ENCODE data around the gene UBR2.
"Not testable (repeated sequence)": the region's sequence is repeated elsewhere in the genome, so short reads cannot be mapped to it uniquely, and the experiment has no call there.

Gene UBR2

DNA sequence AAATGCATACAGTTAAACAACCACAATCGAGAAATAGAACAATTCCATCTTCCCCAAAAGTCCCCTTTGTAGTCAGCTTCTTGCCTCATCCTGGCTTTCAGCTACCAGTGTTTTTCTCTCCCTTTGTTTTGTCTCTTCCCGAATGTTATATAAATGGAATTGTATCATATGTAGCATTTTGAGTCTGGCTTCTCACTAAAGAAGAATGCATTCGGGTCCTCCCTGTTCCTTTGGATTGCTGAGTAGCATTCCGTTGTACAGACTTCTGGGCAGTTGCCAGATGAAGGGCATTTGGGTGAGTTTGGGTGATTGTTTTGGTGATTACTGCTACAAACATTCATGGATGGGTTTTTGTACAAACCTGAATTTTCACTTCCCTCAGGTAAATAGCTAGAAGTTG is 130.8 kb downstream of the UBR2 start:
- no peak for DNase-seq

DNA sequence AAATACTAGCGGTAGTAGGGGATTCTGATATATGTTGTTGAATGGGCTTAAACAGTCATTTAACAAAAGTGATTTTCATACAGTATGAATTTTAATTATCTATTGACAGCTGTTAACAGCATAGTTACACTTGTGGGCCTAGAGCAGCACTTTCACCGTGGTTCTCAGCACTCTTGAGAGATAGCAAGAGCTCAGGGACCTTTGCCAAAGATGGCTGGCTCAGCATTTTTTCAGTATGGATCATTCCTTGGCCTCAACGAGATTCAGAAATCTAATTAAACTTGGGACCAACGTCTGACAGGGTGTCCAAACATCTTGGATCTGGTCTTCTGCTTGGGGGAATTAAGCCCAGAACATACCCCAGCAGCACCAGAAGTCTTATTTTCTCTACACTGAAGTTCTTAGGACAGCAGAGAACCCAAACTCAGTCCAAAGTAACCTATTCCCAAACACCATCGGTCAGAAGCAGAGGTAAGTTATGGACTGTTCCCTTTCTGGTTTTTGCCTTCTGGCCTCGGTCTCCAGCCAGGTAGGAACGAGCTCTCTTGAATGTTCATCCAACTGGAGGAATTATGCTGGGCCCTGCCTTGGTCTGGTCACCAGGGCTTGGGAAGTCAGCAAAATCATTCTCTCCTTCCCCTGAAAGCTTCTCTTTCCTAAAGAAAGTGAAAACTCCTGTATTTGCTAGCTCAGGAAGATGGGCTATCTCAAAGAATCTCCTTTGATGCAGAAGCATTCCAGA is 132.9 kb downstream of the UBR2 start:
- DNase-seq: no peak

DNA sequence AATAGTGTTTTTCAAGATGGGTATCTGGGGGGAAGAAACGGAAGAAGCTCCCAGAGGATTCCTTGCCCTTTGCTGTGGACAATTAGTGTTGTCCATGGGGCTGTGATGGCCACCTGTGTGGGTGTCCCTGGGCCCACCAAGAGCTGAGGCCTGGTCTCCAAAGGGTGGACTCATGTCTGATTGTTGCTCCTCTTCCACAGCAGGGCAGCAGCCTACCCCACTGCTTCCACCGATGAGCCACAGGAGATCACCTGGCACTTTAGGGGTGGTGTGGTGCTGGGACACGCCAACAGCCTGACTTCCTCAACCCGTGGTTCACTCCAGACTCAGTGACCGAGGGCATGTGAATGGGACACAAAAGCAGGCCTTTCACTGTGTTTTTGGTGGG is 133.4 kb downstream of the UBR2 start:
- no peak for DNase-seq

DNA sequence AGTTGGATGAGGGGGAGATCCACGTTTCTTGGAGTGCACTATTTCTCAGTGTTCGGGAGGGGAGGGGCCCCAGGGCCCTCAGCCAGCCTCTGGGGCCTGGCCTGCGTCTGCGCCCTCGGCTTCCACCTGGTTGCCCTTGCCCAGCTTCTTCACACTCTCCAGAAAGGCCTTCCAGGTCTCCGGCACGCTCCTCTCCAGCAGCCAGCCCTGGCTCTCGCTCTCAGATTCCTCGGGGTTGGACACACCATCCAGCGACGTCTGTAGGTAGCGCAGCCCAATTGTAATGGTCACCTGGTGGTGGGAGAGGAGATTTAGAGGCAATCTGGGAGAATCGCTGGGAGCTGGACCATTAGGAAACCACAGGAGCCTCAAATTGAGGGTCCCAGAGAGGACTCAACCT is 134.4 kb downstream of the UBR2 start:
- no peak for DNase-seq

DNA sequence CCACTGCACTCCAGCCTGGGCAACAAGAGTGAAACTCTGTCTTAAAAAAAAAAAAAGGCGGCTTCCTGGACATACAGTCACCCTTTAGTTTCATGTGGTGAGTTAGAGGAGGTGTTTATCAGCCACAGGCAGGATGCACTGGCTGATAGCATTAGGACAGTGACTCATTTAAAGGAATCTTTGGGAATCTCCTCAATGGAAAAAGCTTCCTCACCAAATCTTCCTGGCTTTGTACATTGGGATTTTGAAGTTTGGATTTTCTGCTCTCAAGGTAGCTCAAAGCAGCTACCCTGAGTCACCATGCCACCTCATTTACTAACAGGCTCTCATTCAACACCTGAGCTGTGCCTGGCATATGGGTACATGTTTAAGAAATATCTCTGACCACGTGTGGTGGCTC is 138.4 kb downstream of the UBR2 start:
- DNase-seq: no peak

DNA sequence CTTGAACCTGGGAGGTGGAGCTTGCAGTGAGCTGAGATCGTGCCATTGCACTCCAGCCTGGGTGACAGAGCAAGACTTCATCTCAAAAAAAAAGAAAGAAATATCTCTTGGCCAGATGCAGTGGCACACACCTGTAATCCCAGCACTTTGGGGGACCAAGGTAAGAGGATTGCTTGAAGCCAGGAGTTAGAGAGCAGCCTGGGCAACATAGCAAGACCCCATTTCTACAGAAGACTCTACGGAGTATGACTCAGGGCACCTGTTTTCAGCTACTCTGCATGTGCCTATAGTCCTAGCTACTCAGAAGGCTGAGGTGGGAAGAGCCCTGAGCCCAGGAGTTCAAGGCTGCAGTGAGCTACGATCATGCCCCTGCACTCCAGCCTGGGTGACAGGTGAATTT is 139.0 kb downstream of the UBR2 start:
- not testable (repeated sequence) for DNase-seq

DNA sequence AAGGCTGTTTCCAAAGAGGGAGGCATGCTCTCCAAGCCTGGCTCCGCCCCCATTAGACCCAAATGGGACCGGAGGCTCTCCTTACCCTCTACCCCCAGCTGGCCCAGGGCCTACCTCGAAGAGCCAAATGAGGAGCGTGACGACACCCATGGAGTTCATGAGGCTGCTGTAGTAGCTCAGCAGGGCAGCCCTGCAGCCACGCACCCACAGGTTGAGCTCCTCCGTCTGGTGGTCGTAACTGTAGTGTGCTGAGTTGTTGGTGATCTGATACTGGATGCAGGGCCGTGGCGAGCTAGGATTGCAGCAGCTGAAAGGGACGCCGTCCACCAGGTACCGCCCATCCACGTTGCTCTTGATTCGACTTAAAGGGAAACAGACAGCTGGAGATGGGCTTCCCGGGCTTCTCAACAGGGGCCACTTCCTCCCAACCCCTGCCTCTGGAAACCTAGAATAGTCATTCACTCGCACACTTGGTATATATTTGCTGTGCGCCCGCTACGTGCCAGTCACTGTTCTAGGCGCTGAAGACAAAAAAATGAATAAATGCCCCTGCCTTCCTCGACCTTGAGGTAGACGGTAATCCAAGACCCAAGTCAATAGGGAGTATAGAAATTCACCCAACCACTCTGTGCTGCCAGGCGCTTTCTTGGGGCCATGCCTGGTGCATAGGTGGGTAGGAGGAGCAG is 140.6 kb downstream of the UBR2 start:
- DNase-seq: no peak

DNA sequence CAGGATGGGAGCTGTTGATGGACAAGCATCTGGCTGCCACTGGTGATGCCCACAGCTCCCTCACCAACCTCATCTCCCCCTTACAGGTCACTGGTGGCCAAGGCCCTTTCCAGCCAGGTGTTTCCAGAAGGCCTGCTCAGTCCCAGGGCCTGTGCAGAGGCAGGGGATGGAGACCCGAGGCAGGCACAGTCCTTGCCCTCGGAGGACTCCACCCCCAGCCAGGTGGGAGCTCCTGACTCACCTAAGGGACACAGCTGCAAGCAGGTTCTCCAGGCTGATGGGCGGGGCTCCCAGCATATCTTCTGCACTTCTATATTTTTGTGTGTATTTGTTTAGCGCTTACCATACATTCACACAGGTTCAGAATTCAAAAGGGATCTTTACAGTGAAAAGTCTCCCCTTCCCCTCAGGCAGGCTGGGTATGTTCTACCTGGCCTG is 141.1 kb downstream of the UBR2 start:
- no peak for DNase-seq

DNA sequence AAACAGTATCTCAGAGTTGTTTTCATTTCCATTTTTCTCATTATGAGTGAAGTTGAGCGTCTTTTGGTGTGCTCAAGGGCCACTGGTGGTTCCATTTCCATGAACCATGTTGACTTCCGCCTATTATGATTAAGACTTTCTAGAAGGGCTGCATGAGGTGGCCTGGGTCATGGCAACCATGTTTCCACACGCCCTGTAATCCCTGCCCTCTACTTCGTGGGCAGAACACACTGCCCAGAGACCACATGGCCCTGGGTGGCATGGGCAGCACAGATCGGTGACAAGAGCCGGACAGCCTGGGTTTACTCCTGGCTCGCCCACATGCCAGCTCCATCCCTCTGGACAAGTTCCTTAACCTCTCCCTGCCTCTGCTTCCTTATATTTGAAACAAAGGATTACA is 143.8 kb downstream of the UBR2 start:
- no peak for DNase-seq

DNA sequence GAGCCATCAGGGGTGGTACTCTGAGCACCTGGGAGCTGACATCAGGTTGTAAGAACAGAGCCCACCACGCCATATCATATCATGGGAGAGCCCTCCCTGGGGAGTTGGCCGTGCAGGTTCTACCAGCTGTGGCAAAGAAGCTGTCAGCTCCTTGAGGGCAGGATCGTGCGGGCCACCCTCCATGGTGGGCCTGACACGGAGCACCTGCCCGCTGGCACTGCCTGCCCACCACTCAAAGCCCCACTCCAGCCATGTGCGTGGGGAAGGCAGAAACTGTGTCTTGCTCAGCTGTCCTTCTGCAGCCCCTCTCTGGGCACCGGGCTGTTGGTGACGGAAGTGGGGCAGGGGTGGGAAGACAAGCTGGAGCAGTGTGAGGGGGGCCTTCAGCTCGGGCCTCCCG is 144.3 kb downstream of the UBR2 start:
- DNase-seq: no peak

DNA sequence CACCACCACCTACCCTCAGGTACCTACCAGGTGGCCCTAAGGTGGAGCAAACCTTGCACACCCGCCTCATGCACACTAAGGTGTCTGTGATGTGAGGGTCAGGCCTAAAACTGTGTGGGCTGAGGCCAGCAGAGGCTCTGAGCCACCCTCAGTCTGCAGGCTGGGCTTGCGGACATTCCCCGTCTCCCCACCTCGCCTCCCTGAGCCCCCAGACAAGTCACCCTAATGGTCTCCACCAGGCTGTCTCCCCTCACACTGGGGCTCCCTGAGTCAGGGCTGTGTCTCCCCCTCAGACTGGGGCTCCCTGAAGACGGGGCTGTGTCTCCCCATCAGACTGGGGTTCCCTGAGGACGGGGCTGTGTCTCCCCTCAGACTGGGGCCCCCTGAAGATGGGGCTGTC is 146.0 kb downstream of the UBR2 start:
- DNase-seq: no peak

DNA sequence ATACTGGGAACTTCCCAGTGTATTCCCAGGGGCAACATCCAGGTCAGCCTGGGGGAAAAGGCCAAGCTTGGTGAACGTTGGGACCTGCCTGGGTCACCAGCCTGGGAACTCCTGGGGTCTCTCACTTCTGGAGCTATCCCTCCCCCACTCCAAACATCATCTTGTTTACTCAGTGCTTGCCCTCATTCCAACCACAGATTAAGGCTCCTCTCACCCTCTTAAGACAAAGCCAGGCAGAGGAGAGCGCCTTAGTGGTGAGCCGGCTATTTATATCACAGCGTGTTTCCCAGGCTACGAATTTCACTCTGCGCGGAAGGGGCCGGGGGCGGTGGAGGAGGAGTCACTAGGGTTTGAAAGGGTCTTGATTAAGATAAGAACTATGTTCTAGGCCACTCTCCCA is 146.5 kb downstream of the UBR2 start:
- no peak for DNase-seq

DNA sequence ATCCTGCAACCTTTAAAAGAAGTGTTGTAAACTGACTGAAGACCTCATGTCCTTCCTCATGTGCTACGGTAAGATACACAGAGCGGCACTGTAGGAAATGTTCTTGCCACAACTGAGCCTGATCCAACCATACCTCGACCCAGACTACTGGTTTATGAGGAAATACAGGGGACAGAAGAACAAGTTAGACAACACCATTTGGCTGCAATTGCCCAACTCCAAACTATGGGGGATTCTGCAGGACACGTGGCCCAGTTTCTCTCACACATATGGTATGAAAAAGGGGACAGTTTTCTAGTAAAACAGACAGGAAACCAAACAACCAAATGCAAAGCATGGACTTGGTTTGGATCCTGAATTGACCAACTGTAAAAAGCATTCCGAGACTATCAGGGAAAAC is 148.1 kb downstream of the UBR2 start:
- no peak for DNase-seq

DNA sequence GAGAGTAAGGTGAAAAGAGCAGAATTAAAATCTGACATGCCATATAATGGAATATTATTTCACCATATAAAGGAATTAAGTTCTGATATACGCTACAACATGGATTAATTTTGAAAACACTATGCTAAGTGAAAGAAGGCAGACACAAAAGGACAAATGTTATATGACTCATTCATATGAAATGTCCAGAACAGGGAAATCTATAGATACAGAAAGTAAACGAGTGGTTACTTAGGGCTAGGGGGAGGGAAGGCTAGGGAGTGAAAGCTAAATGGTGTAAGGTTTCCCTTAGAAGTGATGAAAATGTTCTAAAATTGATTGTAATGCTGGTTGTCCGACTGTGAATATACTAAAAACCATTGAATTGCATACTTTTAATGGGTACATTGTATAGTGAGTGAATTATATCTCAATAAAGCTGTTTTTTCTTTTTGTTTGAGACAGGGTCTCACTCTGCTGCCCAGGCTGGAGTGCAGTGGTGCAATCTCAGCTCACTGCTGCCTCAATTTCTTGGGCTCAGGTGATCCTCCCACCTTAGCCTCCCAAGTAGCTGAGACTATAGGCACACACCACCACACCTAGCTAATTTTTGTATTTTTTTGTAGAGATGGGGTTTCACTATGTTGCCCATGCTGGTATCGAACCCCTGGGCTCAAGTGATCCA is 150.4 kb downstream of the UBR2 start:
- DNase-seq: no peak

DNA sequence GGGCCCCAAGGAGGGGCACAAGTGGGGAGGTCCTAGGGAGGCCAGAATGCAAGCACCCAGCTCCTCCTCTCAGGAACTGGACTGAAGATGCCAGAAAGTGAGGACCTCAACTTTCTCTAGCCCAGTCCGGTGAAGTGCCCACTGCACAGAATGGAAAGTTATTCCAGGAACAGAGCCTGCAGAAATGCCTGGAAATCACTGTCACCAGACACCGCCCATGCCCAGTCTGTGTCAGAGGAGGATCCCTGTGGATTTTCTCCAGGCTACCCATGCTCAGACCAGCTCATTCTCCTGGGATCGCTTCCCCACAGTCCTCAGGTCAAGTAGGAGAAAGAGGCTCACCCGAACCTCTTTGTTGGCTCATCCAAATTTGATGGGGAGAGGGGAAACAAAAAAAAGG is 152.0 kb downstream of the UBR2 start:
- no peak for DNase-seq

DNA sequence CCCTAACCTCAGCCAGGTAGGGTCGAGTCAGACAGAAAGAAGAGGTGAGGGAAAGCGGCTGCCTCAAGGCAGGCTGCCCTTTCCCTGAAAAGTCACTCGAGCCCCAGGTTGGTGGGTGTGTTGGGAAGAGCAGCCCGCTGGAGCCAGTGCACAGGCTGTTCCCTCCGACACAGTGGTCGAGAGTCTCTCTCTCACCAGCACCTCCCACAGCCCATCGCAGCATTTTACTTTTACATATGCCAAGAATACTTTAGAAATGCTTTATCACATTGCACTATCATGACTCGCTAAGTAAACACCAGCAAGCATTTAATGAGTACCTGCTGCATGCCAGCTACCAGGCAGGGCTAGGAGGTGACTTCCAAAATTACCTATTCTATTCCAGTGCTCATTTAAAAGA is 156.9 kb downstream of the UBR2 start:
- no peak for DNase-seq

DNA sequence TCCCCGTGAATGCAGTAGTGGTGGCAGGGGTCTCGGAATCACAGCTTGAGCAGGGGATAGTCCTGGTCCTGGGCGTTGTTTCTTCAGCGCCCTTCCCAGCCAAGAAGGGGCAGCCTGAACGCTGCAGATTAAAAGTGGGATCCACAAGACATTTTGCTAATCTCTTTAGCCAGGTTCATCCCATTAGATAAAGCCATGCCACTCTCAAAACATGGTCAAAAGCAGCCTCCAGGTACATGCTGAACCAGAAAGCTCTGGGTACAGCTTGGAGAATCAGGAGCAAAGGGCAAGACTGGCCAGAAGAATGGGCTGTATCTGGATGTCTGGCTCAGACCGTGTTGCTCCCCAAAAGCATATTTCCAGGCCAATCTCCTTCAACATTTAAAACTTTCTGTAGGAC is 158.7 kb downstream of the UBR2 start, which contains the start of gene PRPH2:
TSS of gene PRPH2 (minus strand) at position 101 of the 400 bp plus-strand sequence. CDS start 263 bp downstream, outside the sequence.
- no peak for DNase-seq

DNA sequence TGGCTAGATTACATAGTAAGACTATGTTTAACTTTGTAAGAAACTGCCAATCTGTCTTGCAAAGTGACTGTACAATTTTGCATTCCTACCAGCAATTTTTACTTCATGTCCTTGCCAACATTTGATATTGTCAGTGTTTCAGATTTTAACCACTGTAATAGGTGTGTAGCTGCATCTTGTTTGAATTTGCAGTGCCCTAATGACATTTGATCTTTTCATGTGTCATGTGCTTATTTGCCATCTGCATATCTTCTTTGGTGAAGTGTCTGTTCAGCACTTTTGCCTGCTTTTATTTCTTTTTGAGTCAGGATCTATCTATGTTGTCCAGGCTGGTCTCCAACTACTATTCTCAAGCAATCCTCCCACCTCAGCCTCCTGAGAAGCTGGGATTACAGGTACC is 161.0 kb downstream of the UBR2 start:
- DNase-seq: no peak

DNA sequence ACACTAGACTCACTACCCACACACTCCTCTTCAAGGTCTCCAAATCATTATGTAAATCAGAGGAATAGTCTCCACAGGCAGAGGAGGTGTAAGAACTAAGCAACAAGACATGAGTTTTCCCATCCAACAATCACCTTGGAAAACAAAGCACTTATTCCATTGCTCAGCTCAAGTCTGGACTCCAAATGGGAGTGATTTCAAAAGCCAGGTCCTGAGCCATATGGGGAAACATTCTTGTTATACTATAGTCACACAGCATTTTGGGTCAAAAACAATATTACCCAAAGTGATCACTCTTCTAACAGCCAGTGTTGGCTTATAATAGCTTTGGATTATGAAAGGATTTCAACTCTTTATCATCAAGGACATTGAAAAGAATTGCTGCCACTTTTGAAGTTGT is 162.2 kb downstream of the UBR2 start:
- no peak for DNase-seq

DNA sequence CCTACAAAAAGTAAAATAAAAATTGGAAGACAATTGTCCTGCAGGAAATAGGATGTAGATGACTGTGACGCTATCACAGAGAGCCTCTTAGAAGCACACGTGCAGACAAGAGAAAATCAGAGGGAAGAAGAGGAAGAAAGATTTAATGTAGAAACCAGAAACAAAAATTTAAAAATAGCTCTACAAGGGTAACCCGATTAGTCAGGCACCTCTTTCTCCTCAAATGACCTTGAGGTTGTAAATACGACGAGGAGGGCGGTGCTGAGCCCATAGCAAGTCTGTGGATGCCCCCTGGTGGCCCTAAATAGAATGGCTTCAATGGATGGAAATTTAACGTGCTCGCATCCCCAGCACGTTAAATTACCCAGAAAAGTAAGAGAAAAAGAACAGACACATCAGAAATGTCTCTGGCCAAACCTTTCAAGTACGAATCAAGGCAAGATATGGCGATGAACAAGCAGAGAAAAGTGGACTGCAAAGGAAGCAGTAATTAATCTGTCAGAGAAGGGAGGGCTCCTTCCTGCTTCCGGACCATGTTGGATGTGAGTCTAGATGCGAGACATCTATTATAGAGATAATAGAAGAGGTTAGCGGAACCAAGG is 162.8 kb downstream of the UBR2 start:
- DNase-seq: peak; percentile 82

DNA sequence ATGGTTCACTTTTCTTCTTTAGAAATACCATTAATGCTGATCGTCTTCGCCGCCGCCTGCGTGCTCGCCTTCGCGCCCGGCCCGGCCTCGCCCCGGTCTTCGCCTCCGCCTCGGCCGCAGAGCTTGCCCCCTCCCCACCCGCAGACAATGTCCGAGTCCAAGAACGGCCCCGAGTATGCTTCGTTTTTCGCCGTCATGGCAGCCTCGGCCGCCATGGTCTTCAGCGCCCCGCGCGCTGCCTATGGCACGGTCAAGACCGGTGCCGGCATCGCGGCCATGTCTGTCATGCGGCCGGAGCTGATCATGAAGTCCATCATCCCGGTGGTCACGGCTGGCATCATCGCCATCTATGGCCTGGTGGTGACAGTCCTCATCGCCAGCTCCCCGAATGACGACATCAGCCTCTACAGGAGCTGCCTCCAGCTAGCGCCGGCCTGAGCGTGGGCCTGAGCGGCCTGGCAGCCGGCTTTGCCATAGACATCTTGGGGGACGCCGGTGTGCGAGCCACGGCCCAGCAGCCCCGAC is 163.3 kb downstream of the UBR2 start:
- DNase-seq: peak; percentile 15

DNA sequence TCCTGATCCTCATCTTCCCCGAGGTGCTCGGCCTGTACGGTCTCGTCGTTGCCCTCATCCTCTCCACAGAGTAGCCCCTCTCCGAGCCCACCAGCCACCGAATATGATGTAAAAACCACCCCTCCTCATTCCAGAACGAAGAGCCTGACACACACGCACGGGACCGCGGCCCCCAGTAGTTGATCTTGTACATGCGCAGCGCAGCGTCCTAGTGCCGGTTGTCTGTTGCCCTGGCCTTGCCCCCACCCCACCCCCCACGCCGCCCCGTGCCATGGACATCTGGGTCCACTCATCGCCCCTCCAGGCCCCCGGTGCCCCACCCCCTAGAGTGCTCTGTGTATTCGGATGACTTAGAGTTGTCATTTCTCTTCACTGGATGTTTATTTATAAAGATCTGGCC is 163.8 kb downstream of the UBR2 start:
- DNase-seq: no peak

DNA sequence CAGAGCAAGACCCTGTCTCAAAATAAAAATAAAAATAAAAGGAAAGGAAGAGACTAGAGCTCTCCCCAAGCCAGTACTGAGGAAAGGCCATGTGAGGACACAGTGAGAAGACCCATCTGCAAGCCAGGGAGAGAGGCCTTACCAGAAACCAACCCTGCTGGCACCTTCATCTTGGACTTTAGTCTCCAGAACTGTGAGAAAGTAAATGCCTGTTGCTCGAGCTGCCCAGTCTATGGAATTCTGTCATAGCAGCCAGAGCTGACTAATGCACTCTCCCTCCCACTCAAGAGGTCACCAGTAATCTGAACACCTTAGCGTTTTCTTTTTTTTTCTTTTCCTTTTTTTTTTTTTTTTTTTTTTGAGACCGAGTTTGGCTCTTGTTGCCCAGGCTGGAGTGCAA is 165.9 kb downstream of the UBR2 start:
- DNase-seq: no peak
